Transverse colon (tissue), 4 donors: ENCODE data around the gene CAMTA1. TPM values are rescaled to one million over a fixed set of nuclear protein-coding genes. Genes with fewer than 3 reads are reported as not detected.

Experiments
- DNase-seq: peaks from one replicate; pipeline ENCODE4 v3.0.0-alpha.2; 2019
- H3K27ac ChIP-seq, 4 donors: fragments of 200-600 bp; sonication (generic); 2 replicates each; pipeline ENCODE4 v1.5.1; 2016 to 2018; ENCODE audit warnings: inconsistent platforms in 4 of 4
- H3K27me3 ChIP-seq: fragments of 200-600 bp; sonication (generic); 2 replicates; pipeline ENCODE4 v1.5.1; 2017; ENCODE audit warnings: inconsistent platforms
- H3K36me3 ChIP-seq, 4 donors: fragments of 200-600 bp; sonication (generic); 2 replicates each; pipeline ENCODE4 v1.5.1; 2017 to 2019; ENCODE audit warnings: inconsistent platforms in 4 of 4
- H3K4me1 ChIP-seq, 4 donors: fragments of 200-600 bp; sonication (generic); 2 replicates each; pipeline ENCODE4 v1.5.1; 2017 to 2020; ENCODE audit warnings: inconsistent platforms in 4 of 4
- H3K4me3 ChIP-seq, 4 donors: fragments of 200-600 bp; sonication (generic); 1 replicate in 1 of 4; 2 replicates in 3 of 4; pipeline versions ENCODE4 v1.5.1 to v1.6.1; 2017 to 2019; ENCODE audit warnings: inconsistent platforms in 4 of 4
- H3K9me3 ChIP-seq, 2 donors: fragments of 200-600 bp; sonication (generic); 2 replicates each; pipeline ENCODE4 v1.5.1; 2017 to 2019; ENCODE audit warnings: inconsistent platforms in 2 of 2
- EP300 ChIP-seq: sonication (generic); formaldehyde crosslinking; IDR thresholded peaks from one replicate; pipeline ENCODE4 v1.6.1; 2017; ENCODE audit warnings: antibody characterized with exemption, low read depth
- POLR2A ChIP-seq: fragments of 450-650 bp; IDR thresholded peaks from one replicate; pipeline ENCODE4 v1.6.1; 2016; ENCODE audit warnings: antibody characterized with exemption, mild to moderate bottlenecking, moderate library complexity
- POLR2AphosphoS5 ChIP-seq, 3 donors: sonication (generic); formaldehyde crosslinking; IDR thresholded peaks; one replicate each; pipeline ENCODE4 v1.6.1; 2016; ENCODE audit warnings: antibody characterized with exemption in 3 of 3
- WGBS, 2 donors: methylation state at CpG; one replicate each; pipeline ENCODE4 v1.1.5; 2018; ENCODE audit warnings: low coverage in 1 of 2; 5-methylcytosine and 5-hydroxymethylcytosine counted together
- in situ Hi-C, 4 donors: fragments of 200-750 bp; cut with MboI; loops; one replicate each; pipeline versions ENCODE4 v1.15.0 to v1.15.1; 2017; ENCODE audit warnings: low sequenced_read_pairs in 3 of 4, low pct_ligation_motif_present in 1 of 4, low pct_unique_long_range_greater_than_20kb in 1 of 4
- intact Hi-C: fragments of 100-400 bp; cut with DNase I; formaldehyde crosslinking; loops from one replicate; pipeline ENCODE4 v1.15.1; 2023; ENCODE audit warnings: low total_unique reads
- total RNA-seq, 4 donors: library from RNA; depleted of rRNA; stranded (reverse); fragments of >200 nt; gene quantifications; one replicate each; pipeline ENCODE4 v1.1.0, GENCODE V29; 2016
- TF ChIP-seq, protein P1 (sequence below), 5 experiments: fragments of 200-600 bp in 3 of 5; fragments of 450-650 bp in 2 of 5; sonication (generic) in 3 of 5; IDR thresholded peaks; 1 replicate in 2 of 5; 2 replicates in 3 of 5; pipeline ENCODE4 v1.5.1; 2016 to 2017; ENCODE audit warnings: antibody characterized with exemption in 5 of 5, inconsistent platforms in 3 of 5, mild to moderate bottlenecking in 2 of 5, moderate library complexity in 1 of 5

Gene CAMTA1
- total RNA-seq, 4 donors from 2014 or later, result 93.8 to 268 (median 130) TPM

DNA sequence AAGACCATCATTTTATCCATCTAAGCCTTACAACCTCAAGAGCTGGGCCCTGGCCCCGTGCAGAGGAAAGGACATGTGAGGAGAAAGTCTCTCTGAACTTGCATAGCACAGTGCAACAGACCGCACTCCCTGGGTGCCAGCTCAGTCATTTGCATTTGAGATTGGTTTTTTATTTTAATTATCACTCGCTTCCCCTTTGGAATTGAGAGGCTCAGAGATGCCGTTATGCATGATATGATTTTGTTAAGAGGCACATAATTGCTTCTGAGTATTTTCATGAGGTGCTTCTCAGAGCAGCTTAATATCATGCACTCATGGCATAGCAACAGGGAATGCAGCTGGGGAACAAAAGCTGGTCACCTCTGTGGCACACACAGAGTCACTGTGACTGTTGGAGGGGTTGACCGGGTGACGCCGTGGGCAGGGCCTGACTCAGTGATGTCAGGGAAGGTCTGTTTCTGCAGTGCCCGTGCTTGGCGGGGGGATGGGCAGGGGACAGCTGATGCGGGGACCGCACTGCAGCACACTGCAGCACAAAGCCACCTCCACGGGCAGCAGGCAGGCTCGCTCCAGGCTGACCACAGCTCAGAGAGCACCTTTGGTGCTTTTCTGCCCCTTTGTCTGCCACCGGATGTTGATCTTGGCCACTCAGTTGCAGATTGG lies 942.7 kb downstream of the CAMTA1 start:
- H3K9me3 ChIP-seq, result no peaks in the 10 kb centered on the region
- H3K36me3 ChIP-seq, result no peaks in the 10 kb centered on the region
- no peaks in the 10 kb centered on the region for H3K4me1 ChIP-seq
- no peak overlapping the region for H3K4me3 ChIP-seq
- TF ChIP-seq POLR2A (no peak), EP300 (no peak), POLR2AphosphoS5 (IDR thresholded peaks at IDR 0.05) (no peak)
- TF ChIP-seq, protein P1, sequence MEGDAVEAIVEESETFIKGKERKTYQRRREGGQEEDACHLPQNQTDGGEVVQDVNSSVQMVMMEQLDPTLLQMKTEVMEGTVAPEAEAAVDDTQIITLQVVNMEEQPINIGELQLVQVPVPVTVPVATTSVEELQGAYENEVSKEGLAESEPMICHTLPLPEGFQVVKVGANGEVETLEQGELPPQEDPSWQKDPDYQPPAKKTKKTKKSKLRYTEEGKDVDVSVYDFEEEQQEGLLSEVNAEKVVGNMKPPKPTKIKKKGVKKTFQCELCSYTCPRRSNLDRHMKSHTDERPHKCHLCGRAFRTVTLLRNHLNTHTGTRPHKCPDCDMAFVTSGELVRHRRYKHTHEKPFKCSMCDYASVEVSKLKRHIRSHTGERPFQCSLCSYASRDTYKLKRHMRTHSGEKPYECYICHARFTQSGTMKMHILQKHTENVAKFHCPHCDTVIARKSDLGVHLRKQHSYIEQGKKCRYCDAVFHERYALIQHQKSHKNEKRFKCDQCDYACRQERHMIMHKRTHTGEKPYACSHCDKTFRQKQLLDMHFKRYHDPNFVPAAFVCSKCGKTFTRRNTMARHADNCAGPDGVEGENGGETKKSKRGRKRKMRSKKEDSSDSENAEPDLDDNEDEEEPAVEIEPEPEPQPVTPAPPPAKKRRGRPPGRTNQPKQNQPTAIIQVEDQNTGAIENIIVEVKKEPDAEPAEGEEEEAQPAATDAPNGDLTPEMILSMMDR (IDR thresholded peaks at IDR 0.05), result no peak
- H3K27ac ChIP-seq, result no peak overlapping the region
- no peaks in the 10 kb centered on the region for H3K27me3 ChIP-seq
- DNase-seq, result no peak
- in situ Hi-C loops (no loop called here), intact Hi-C loops (no loop called here)
- WGBS, 2 donors, result 79% methylated on average over 14 of the region's 14 CpGs; no CpG with 5 or more reads in 1 of the 2 donors

DNA sequence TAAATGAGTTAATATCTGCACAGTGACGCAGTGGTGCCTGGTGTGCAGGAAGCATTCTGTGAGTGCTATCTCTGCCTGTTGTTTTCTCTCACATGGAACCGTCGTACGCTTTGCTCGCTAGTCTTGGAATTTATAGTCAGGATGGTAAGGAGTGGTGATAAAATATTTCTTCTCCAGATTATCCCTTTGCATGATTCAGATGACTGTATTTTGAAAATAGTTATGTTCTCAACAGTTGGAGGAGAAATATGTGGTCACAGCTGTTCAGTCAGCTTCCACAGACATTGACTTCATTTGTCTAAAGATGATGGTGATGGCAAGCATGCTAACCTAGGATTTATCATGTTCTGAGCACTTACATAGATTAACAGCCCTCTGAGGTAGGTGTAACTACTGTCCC lies 944.5 kb downstream of the CAMTA1 start:
- WGBS, 2 donors, result 96% methylated on average over 5 of the region's 5 CpGs; no CpG with 5 or more reads in 1 of the 2 donors
- intact Hi-C loops, result no loop called here
- TF ChIP-seq EP300 (no peak), POLR2AphosphoS5 (IDR thresholded peaks at IDR 0.05) (no peak)
- no peak for DNase-seq
- Histone ChIP-seq H3K4me1 (no peaks in the 10 kb centered on the region), H3K27ac (no peak overlapping the region), H3K4me3 (no peak overlapping the region), H3K9me3 (no peaks in the 10 kb centered on the region), H3K36me3 (no peaks in the 10 kb centered on the region), H3K27me3 (no peaks in the 10 kb centered on the region)
- in situ Hi-C loops, result no loop called here

DNA sequence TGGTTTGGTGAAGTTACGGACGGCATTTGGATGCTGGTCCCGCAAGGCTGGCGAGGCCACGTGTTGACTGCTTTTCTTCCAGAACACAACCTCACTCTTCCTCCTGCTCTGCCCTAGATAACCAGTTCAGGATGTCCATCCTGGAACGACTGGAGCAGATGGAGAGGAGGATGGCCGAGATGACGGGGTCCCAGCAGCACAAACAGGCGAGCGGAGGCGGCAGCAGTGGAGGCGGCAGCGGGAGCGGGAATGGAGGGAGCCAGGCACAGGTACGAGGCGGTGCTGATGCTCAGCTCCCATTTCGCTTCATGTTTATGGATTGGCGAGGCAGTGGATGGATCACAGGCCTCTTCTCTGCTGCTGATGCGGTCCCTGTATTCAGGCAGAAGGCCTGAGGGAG lies 947.1 kb downstream of the CAMTA1 start:
- Histone ChIP-seq H3K27me3 (no peaks in the 10 kb centered on the region), H3K27ac (no peak overlapping the region), H3K4me1 (no peaks in the 10 kb centered on the region), H3K9me3 (no peaks in the 10 kb centered on the region), H3K36me3 (no peaks in the 10 kb centered on the region), H3K4me3 (no peak overlapping the region)
- TF ChIP-seq EP300 (no peak), POLR2AphosphoS5 (IDR thresholded peaks at IDR 0.05) (no peak), POLR2A (no peak)
- TF ChIP-seq, protein P1 (IDR thresholded peaks at IDR 0.05), result no peak
- 93% methylated on average over 19 of the region's 19 CpGs; no CpG with 5 or more reads in 1 of the 2 donors for WGBS, 2 donors
- in situ Hi-C loops, result no loop called here
- no peak for DNase-seq
- intact Hi-C loops, result no loop called here

DNA sequence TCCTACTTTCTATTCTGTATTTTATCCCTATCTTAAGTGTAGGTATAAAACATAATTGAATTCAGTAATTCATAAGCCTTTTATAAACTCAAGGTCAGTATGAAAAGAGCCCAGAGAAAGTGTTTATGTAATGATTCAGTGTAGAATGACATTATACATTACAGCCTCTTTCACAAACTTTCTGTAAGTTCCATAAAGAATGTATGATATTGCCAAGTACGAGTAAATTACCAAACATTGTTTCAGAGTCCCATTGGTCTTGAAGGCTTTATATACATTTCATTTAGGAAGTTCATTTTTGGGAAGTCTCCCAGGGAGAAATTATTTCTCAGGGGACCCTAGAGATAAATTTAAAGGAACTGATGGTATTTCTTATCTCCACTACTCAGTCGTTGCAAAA lies 948.0 kb downstream of the CAMTA1 start:
- Histone ChIP-seq H3K9me3 (no peaks in the 10 kb centered on the region), H3K27ac (no peak overlapping the region), H3K36me3 (no peaks in the 10 kb centered on the region), H3K4me1 (no peaks in the 10 kb centered on the region), H3K4me3 (no peak overlapping the region), H3K27me3 (no peaks in the 10 kb centered on the region)
- DNase-seq, result no peak
- TF ChIP-seq, protein P1 (IDR thresholded peaks at IDR 0.05), result no peak
- TF ChIP-seq POLR2AphosphoS5 (IDR thresholded peaks at IDR 0.05), result no peak
- TF ChIP-seq POLR2A, result no peak
- no peak for TF ChIP-seq EP300
- WGBS, 2 donors, result 70 to 74% methylated on average over 2 of the region's 2 CpGs
- in situ Hi-C loops (no loop called here), intact Hi-C loops (no loop called here)

DNA sequence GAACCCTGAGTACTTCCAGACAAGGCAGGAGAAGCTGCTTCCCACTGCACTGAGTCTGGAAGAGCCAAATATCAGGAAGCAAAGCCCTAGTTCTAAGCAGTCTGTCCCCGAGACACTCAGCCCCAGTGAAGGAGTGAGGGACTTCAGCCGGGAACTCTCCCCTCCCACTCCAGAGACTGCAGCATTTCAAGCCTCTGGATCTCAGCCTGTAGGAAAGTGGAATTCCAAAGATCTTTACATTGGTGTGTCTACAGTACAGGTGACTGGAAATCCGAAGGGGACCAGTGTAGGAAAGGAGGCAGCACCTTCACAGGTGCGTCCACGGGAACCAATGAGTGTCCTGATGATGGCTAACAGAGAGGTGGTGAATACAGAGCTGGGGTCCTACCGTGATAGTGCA lies 952.8 kb downstream of the CAMTA1 start:
- H3K27me3 ChIP-seq, result no peaks in the 10 kb centered on the region
- H3K4me3 ChIP-seq, result no peak overlapping the region
- intact Hi-C loops, result no loop called here
- H3K27ac ChIP-seq, result no peak overlapping the region
- no peaks in the 10 kb centered on the region for H3K36me3 ChIP-seq
- in situ Hi-C loops, result no loop called here
- no peaks in the 10 kb centered on the region for H3K9me3 ChIP-seq
- no peak for DNase-seq
- H3K4me1 ChIP-seq, result no peaks in the 10 kb centered on the region
- no peak for TF ChIP-seq POLR2AphosphoS5 (IDR thresholded peaks at IDR 0.05)
- WGBS, 2 donors, result 83 to 100% methylated on average over 4 to 6 of the region's 6 CpGs
